Subcutaneous abdominal adipose tissue (tissue), 5 donors: Measurements from ENCODE around the gene IL23A.

ENCODE experiments used
- H3K27ac ChIP-seq: one replicate; pipeline ENCODE4 v1.7.0; 2013; ENCODE audit warnings: low read depth, mild to moderate bottlenecking, inconsistent platforms, low read length, moderate library complexity
- H3K27me3 ChIP-seq, 5 donors: one replicate each; pipeline ENCODE4 v1.7.0; 2013; ENCODE audit warnings: low read length in 5 of 5, inconsistent platforms in 1 of 5; ENCODE audit not compliant: control insufficient read depth in 5 of 5, insufficient read depth in 4 of 5
- H3K36me3 ChIP-seq, 5 donors: one replicate each; pipeline ENCODE4 v1.7.0; 2013; ENCODE audit warnings: low read length in 5 of 5; ENCODE audit not compliant: control insufficient read depth in 5 of 5, insufficient read depth in 5 of 5
- H3K4me1 ChIP-seq, 5 donors: one replicate each; pipeline ENCODE4 v1.7.0; 2013; ENCODE audit warnings: low read length in 5 of 5, mild to moderate bottlenecking in 3 of 5, moderate library complexity in 1 of 5; ENCODE audit not compliant: control insufficient read depth in 5 of 5, insufficient read depth in 5 of 5
- H3K4me3 ChIP-seq, 5 donors: one replicate each; pipeline ENCODE4 v1.7.0; 2013; ENCODE audit warnings: low read length in 5 of 5, low read depth in 1 of 5
- H3K9ac ChIP-seq, 5 donors: one replicate each; pipeline ENCODE4 v1.7.0; 2013; ENCODE audit warnings: low read length in 5 of 5, mild to moderate bottlenecking in 4 of 5, moderate library complexity in 3 of 5
- H3K9me3 ChIP-seq, 5 donors: one replicate each; pipeline ENCODE4 v1.7.0; 2013; ENCODE audit warnings: low read length in 5 of 5; ENCODE audit not compliant: control insufficient read depth in 5 of 5
- donor health status: healthy.
- donor health status: healthy.
- donor health status: healthy.
- donor health status: healthy.
- donor health status: healthy.

Gene IL23A

DNA sequence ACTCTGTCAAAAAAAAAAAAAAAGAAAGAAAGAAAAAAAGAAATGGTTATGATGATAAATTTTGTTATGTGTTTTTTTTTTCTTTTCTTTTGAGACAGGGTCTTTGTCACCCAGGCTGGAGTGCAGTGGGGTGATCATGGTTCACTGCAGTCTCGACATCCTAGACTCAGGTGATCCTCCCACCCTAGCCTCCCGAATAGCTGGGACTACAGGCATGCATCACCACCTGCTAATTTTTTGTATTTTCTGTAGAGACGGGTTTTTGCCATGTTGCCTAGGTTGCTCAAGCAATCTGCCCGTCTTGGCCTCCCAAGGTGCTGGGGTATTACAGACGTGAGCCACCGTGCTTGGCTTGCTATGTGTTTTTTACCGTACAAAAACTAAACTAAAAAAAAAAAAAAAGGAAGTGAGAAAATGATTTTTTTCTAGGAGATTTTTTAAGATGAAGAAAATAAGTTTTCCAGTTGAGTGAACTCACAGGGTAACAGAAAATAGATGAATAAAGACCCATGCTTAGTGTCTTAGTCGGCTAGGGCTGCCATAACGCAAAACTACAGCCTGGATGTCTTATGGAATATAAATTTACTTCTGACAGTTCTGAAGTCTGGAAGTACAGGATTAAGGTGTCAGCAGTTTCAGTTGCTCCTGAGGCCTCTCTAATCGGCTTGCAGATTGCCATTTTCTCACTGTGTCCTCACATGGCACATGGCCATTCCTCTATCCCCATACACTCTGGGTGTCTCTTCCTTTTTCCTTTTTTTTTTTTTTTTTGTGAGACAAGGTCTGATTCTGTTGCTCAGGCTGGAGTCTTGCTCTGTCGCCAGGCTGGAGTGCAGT lies 37.1 kb downstream of the IL23A start:
- H3K4me1 ChIP-seq, result peaks cover 0 to 5% (median 0%) of the 10 kb centered on the region in 5 donors
- no peaks in the 10 kb centered on the region for H3K27me3 ChIP-seq
- no peak overlapping the region for H3K9ac ChIP-seq
- no peak overlapping the region for H3K27ac ChIP-seq
- no peak overlapping the region for H3K4me3 ChIP-seq
- no peaks in the 10 kb centered on the region for H3K9me3 ChIP-seq
- H3K36me3 ChIP-seq, result no peaks in the 10 kb centered on the region

- no peaks in the 10 kb centered on the region for H3K9me3 ChIP-seq
- H3K36me3 ChIP-seq, result no peaks in the 10 kb centered on the region
- no peak overlapping the region for H3K4me3 ChIP-seq
- H3K9ac ChIP-seq, result no peak overlapping the region
- H3K27me3 ChIP-seq, result no peaks in the 10 kb centered on the region
- H3K27ac ChIP-seq, result no peak overlapping the region
- H3K4me1 ChIP-seq, result peaks cover 0 to 5% (median 0%) of the 10 kb centered on the region in 5 donors
Observed at GRCh38 chr12:56377310-56377988, 38.8 kb downstream of the IL23A start.

DNA sequence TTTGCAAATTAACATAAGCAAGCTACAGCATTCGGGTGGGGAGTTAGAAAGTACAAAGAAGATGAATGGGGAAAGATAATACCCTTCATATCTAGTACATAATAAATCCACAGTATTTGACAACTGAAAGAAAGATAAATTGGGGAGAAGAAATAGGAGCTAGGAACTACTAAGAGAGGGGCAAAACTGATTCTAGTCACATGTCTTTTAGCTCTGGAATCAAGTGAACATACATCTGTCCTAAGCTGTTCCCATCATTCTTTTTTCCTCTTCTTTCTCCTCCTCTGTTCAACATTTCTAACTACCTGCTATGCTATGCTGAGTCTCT lies 39.3 kb downstream of the IL23A start:
- Histone ChIP-seq H3K4me3 (no peak overlapping the region), H3K27ac (no peak overlapping the region), H3K27me3 (no peaks in the 10 kb centered on the region), H3K36me3 (no peaks in the 10 kb centered on the region), H3K9me3 (no peaks in the 10 kb centered on the region), H3K9ac (no peak overlapping the region), H3K4me1 (peaks cover 0 to 5% (median 0%) of the 10 kb centered on the region in 5 donors)

DNA sequence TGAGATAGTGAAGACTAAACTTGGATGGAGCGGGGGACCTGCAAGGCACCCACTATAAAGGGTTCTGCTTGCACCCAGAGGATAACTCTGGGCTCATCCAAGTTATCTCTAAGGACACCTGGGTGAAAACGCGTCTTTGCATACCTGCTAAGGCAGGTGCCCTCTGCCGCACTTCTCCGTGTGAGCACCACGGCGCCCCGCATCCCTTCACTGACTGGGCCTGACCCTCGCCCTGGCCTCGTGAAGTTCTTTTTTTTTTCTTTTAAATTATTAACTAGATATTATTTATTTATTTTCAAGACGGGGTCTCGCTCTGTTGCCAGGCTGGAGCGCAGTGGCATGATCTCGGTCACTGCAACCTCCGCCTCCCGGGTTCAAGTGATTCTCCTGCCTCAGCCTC lies 43.9 kb downstream of the IL23A start:
- no peak overlapping the region for H3K4me3 ChIP-seq
- H3K27me3 ChIP-seq, result no peaks in the 10 kb centered on the region
- no peaks in the 10 kb centered on the region for H3K36me3 ChIP-seq
- H3K27ac ChIP-seq, result no peak overlapping the region
- H3K4me1 ChIP-seq, result peaks cover 0 to 12% (median 8%) of the 10 kb centered on the region in 5 donors
- H3K9me3 ChIP-seq, result no peaks in the 10 kb centered on the region
- no peak overlapping the region for H3K9ac ChIP-seq

- Histone ChIP-seq H3K27me3 (no peaks in the 10 kb centered on the region), H3K9ac (no peak overlapping the region), H3K27ac (no peak overlapping the region), H3K4me3 (no peak overlapping the region), H3K4me1 (peaks cover 0 to 13% (median 8%) of the 10 kb centered on the region in 5 donors), H3K36me3 (no peaks in the 10 kb centered on the region), H3K9me3 (no peaks in the 10 kb centered on the region)
Observed at GRCh38 chr12:56385873-56386272, 47.2 kb downstream of the IL23A start.

- Histone ChIP-seq H3K27me3 (no peaks in the 10 kb centered on the region), H3K27ac (no peak overlapping the region), H3K9me3 (peaks cover 0 to under 1% (median 0%) of the 10 kb centered on the region in 5 donors), H3K4me3 (no peak overlapping the region), H3K36me3 (no peaks in the 10 kb centered on the region), H3K9ac (no peak overlapping the region), H3K4me1 (peaks cover 0 to 13% (median 8%) of the 10 kb centered on the region in 5 donors)
Observed at GRCh38 chr12:56387152-56387736, 48.6 kb downstream of the IL23A start.

GRCh38 chr12:56389412-56389811 lies 50.7 kb downstream of the IL23A start:
- no peak overlapping the region for H3K27ac ChIP-seq
- no peaks in the 10 kb centered on the region for H3K36me3 ChIP-seq

More at GRCh38 chr12:56389412-56389811, 50.7 kb downstream of the IL23A start:
- no peak overlapping the region for H3K9ac ChIP-seq
- H3K9me3 ChIP-seq, result peaks cover 0 to 4% (median 0%) of the 10 kb centered on the region in 5 donors
- peaks cover 0 to 13% (median 8%) of the 10 kb centered on the region in 5 donors for H3K4me1 ChIP-seq
- H3K4me3 ChIP-seq, result no peak overlapping the region
- no peaks in the 10 kb centered on the region for H3K27me3 ChIP-seq
